Skeletal muscle tissue (tissue), 4 donors: ENCODE measurements around the gene MTERF4. TPM values are rescaled to one million over a fixed set of nuclear protein-coding genes. Genes with fewer than 3 reads are reported as not detected.

Experiments
- H3K27ac ChIP-seq: one replicate; pipeline ENCODE4 v1.7.0; 2013; ENCODE audit warnings: mild to moderate bottlenecking, low read depth, low read length, inconsistent platforms
- H3K27me3 ChIP-seq, 3 donors: one replicate each; pipeline ENCODE4 v1.7.0; 2013; ENCODE audit warnings: low read length in 3 of 3; ENCODE audit not compliant: control insufficient read depth in 3 of 3, insufficient read depth in 3 of 3
- H3K36me3 ChIP-seq, 3 donors: one replicate each; pipeline ENCODE4 v1.7.0; 2013; ENCODE audit warnings: low read length in 3 of 3; ENCODE audit not compliant: control insufficient read depth in 3 of 3, insufficient read depth in 3 of 3
- H3K4me1 ChIP-seq, 3 donors: one replicate each; pipeline ENCODE4 v1.7.0; 2013; ENCODE audit warnings: low read length in 3 of 3, mild to moderate bottlenecking in 3 of 3; ENCODE audit not compliant: control insufficient read depth in 3 of 3, insufficient read depth in 3 of 3
- H3K4me3 ChIP-seq, 3 donors: one replicate each; pipeline ENCODE4 v1.7.0; 2013; ENCODE audit warnings: low read length in 3 of 3
- H3K9ac ChIP-seq, 3 donors: one replicate each; pipeline ENCODE4 v1.7.0; 2013; ENCODE audit warnings: low read length in 3 of 3, mild to moderate bottlenecking in 3 of 3, moderate library complexity in 2 of 3, low read depth in 1 of 3
- H3K9me3 ChIP-seq, 3 donors: one replicate each; pipeline ENCODE4 v1.7.0; 2013; ENCODE audit warnings: low read length in 3 of 3; ENCODE audit not compliant: control insufficient read depth in 3 of 3
- total RNA-seq: library from RNA; depleted of rRNA; stranded (reverse); fragments of >200 nt; gene quantifications from one replicate; pipeline ENCODE4 v1.2.3, GENCODE V29; 2014
- donor health status: Osteomylitis.

The MTERF4 gene
- total RNA-seq, 1 donor from 2014 or later, result 32.4 TPM

DNA sequence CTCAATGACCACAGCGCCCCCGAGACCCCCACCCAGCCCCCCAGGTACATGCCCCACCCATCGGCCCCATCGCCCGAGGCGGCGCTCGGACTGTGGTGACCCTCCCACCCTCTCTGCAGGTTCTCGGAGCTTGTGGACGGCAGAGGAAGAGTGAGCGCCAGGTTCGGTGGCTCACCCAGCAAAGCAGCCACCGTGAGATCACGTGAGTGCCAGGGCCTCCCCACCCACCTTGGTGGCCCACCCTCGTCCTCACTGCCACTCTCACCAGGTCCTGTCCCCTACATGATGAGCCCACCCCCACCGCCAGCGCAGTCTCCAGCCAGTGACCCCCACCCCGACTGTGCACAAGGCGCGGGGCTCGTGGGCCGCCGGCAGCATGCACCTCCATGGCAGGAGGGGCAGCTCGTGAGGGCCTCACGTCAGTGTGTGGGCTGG lies 30.4 kb downstream of the MTERF4 start:
- Histone ChIP-seq H3K4me1 (no peaks in the 10 kb centered on the region), H3K36me3 (peaks cover 63 to 78% (median 69%) of the 10 kb centered on the region in 3 donors), H3K9me3 (no peaks in the 10 kb centered on the region), H3K27ac (no peak overlapping the region), H3K4me3 (no peak overlapping the region), H3K9ac (no peak overlapping the region), H3K27me3 (no peaks in the 10 kb centered on the region)

DNA sequence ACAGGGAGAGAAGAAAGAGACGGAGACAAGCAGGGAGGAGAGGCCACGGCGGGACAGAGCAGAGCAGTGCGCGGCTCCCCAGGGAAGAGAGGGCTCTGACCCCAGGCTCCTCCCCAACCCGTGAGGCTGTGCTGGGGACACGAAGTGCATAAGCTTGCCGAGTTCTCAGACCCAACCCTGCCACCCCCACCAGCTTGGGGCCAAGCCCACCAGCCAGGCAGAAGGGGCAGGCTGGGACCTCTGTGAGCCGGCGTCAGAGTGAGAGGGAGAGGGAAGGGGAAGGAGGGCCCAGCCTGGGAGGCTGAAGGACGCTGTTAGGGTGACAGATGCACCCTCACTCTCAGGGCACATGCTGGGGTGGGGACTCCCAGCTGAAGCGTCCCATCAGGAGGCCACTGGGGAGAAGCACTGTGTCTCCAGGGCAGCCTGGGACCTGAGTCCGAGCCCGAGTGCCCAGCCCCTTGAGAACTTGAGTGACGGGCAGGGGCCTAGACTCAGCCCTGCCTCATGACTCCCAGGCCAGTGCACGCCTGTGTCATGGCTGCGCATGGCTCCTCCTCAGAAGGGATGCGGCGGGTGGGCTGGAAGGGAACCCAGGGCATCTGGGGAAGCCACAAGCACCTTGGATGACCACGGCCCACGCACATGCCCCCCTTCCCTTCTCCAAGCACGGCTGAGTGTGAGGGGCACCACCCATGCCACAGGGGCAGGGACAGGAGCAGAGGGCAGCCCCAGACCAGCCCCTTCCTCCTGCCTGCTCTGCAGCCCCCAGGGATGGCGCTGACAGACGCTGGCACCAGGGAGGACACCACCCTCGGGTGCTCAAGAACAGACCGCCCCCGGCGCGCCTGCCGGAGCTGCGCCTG lies 31.0 kb downstream of the MTERF4 start:
- Histone ChIP-seq H3K27me3 (no peaks in the 10 kb centered on the region), H3K4me3 (no peak overlapping the region), H3K36me3 (peaks cover 63 to 78% (median 75%) of the 10 kb centered on the region in 3 donors), H3K9me3 (no peaks in the 10 kb centered on the region), H3K27ac (no peak overlapping the region), H3K4me1 (no peaks in the 10 kb centered on the region), H3K9ac (no peak overlapping the region)

DNA sequence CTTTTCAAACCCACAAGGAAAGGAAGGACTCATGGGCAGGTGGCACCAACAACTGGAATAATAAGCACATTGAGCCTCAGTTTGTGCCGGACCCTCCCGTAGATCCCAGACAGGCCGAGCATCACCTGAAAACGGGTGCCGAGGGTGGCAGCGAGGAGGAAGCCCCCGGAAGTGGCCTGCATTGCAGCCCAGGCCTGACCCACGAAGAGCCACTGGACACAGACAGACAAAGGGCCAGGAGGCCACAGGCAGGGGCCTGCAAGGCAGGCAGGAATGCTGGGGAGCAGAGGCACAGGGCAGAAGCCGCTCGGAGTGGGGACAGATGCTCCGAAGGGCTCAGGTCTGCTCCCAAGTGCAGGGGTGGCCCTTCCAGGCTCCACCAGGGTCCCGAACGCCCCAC lies 31.7 kb downstream of the MTERF4 start:
- no peaks in the 10 kb centered on the region for H3K4me1 ChIP-seq
- H3K9ac ChIP-seq, result no peak overlapping the region
- no peak overlapping the region for H3K27ac ChIP-seq
- no peaks in the 10 kb centered on the region for H3K27me3 ChIP-seq
- no peaks in the 10 kb centered on the region for H3K9me3 ChIP-seq
- no peak overlapping the region for H3K4me3 ChIP-seq
- H3K36me3 ChIP-seq, result peaks cover 64 to 78% (median 77%) of the 10 kb centered on the region in 3 donors

DNA sequence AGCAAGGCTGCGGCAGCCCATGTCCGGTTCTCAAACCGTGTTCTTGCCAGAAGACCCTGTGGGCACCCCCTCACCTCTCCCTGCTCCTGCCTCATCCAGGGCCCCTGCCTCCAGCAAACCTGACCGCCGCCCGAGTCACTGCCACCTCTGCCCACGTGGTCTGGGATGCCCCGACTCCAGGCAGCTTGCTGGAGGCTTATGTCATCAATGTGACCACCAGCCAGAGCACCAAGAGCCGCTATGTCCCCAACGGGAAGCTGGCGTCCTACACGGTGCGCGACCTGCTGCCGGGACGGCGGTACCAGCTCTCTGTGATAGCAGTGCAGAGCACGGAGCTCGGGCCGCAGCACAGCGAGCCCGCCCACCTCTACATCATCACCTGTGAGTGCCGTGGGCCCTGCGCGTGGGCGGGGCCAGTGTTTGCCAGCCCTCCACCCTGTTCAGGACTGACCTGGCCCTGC lies 32.2 kb downstream of the MTERF4 start:
- no peak overlapping the region for H3K4me3 ChIP-seq
- H3K4me1 ChIP-seq, result no peaks in the 10 kb centered on the region
- H3K27me3 ChIP-seq, result no peaks in the 10 kb centered on the region
- no peak overlapping the region for H3K27ac ChIP-seq
- no peaks in the 10 kb centered on the region for H3K9me3 ChIP-seq
- no peak overlapping the region for H3K9ac ChIP-seq
- H3K36me3 ChIP-seq, result peaks cover 63 to 77% (median 76%) of the 10 kb centered on the region in 3 donors

DNA sequence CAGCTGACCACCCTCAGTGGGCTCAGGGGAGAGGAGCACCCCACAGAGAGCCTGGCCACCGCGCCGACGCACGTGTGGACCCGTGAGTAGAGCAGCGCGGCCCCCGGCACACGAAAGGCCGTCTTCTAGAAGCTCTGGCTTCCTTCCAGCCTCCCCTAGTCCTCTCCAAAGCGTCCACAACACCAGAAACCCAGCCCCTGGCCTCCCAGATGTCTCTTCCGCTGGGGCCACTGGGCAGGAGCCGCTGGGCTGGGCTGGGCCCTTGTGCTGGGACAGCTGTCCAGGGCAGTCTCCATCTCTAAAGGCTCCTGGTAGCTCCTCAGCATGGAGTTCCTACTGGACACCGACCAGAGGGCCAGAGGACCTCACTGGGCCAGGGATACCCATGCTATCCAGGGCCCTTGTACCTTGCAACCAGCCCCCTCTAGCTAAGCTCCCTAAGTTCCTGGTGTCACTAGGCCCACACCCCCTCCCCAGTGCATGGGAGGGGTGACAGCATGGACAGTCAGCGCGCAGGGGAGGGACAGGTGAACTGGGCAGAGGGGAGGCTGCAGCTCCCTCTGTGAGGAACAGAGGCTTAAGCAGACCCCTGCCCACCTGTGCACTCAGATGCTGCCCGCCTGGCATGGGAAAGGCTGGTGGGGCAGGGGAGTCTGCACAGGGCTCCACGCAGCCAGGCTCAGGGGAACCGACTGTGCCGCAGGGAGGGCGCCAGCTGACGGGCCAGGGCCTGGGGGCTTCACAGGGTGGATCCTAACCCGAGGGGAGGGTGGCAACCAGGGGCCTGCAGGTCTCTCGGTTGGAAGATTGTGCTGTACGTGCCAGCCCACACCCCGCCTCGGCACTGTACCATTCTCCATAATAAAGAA lies 32.9 kb downstream of the MTERF4 start:
- Histone ChIP-seq H3K9ac (no peak overlapping the region), H3K36me3 (peaks cover 57 to 72% (median 69%) of the 10 kb centered on the region in 3 donors)

DNA sequence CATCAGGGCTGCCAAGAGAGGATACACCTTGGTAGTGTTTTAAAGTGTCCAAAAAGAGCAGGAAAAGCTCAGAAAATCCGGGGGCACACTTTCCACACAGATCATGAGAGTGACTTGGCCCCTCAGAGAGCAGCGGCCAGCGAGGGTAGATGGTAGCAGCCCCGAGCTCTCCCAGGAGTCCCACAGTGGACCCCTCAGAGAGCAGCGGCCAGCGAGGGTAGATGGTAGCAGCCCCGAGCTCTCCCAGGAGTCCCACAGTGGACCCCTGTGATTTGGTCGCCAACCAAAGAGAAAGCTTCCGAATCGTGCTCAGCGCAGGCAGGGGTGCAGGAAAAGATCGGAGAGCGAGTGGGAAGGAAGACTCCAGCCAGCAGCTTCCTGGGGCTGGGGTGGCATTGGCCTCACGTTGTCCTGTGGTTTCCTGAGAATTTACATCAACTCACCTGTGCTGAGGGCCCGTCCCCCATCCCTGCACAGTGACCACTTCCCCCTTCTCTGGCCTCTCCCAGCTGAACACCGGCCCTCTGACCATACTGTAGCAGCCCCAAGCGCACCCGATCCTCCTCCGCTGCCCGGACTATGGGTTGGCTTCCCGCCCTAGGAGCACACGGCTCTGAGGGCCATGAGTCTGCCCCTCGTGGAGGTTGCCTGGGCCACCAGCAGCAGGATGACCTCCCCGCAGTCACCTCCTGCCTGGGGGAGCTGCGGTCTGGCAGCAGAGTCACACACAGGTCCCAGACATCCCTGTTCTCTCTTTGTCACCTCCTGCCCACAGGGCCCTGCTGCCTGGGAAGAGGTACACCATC lies 33.7 kb downstream of the MTERF4 start:
- H3K4me3 ChIP-seq, result no peak overlapping the region
- no peaks in the 10 kb centered on the region for H3K4me1 ChIP-seq
- H3K36me3 ChIP-seq, result peaks cover 49 to 65% (median 63%) of the 10 kb centered on the region in 3 donors
- H3K9me3 ChIP-seq, result no peaks in the 10 kb centered on the region
- H3K9ac ChIP-seq, result no peak overlapping the region
- H3K27ac ChIP-seq, result no peak overlapping the region
- H3K27me3 ChIP-seq, result no peaks in the 10 kb centered on the region

More for the DNA sequence above, 32.9 kb downstream of the MTERF4 start:
- H3K9me3 ChIP-seq, result no peaks in the 10 kb centered on the region
- no peak overlapping the region for H3K27ac ChIP-seq
- no peak overlapping the region for H3K4me3 ChIP-seq
- no peaks in the 10 kb centered on the region for H3K4me1 ChIP-seq
- no peaks in the 10 kb centered on the region for H3K27me3 ChIP-seq

DNA sequence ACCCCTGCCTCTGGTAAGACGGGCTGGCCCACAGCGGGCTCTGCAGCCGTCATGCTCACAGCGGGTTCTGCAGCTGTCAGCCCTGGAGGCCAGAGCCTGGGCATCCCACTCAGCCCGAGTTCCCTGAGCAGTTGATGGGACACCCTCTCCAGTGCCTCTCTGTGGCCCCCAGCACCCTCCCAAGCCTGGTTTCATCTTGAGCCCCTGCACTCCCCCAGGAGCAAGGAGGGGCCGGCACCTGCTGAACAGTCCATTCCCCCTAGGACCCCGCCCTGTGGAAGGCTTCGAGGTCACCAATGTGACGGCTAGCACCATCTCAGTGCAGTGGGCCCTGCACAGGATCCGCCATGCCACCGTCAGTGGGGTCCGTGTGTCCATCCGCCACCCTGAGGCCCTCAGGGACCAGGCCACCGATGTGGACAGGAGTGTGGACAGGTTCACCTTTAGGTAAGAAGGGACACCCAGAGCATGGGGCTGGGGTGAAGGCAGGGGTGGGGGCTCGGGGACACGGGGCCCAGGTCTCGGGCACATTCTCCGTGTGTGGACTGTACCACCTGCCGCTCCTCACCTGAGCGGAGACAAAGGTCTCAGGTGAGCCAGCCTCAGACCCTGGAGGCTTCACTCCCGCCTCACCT lies 34.5 kb downstream of the MTERF4 start:
- Histone ChIP-seq H3K36me3 (peaks cover 43 to 59% (median 56%) of the 10 kb centered on the region in 3 donors), H3K4me1 (no peaks in the 10 kb centered on the region), H3K4me3 (no peak overlapping the region), H3K9me3 (no peaks in the 10 kb centered on the region), H3K9ac (no peak overlapping the region), H3K27ac (no peak overlapping the region), H3K27me3 (no peaks in the 10 kb centered on the region)

DNA sequence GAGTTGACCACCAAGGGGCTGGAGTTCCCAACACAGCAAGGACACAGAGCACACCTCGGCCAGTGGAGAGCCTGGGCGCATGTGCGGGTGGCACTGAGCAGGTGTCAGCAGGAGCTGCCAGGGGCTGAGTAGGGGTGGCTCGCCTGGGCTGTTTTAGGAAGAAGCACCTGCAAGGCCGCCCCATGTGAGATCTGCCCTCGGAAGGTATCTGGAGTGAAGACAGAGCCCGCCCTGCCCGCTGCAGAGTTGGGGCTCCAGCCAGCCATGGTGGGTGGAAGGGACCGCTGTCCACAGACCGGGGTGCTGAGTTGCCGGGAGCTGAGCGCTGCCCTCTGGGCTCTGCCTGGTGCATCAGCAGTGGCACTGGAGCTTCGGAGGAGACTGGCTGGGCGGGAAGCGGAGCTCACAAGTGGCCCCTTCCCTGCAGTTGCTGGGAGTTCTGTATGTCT lies 35.2 kb downstream of the MTERF4 start:
- no peaks in the 10 kb centered on the region for H3K9me3 ChIP-seq
- H3K4me3 ChIP-seq, result no peak overlapping the region
- no peak overlapping the region for H3K27ac ChIP-seq
- H3K9ac ChIP-seq, result no peak overlapping the region
- H3K27me3 ChIP-seq, result no peaks in the 10 kb centered on the region
- H3K36me3 ChIP-seq, result peaks cover 37 to 52% (median 49%) of the 10 kb centered on the region in 3 donors
- no peaks in the 10 kb centered on the region for H3K4me1 ChIP-seq
